ENCODE measurements around the gene EPHA6. TPM values are rescaled to one million over a fixed set of nuclear protein-coding genes. Genes with fewer than 3 reads are reported as not detected.

EPHA6 gene
- total RNA-seq, 1 donor from 2014 or later, result 0.11 TPM

DNA sequence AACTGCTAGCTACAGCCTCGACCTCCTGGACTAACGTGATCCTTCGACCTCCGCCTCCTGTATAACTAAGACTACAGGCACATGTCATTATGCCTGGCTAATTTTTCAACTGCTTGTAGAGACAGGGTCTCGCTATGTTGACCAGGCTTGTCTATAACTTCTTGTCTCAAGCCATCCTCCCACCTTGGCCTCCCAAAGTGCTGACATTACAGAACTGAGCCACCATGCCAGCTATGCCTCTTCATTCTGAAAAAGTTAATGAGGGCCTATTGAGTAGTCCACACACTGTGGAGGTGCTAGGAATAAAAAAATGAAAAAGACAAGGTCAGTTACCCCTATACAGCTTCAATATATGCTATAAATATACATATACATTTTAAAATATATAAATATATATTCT, 18.3 kb upstream of the EPHA6 start:
- Histone ChIP-seq H4K20me1 (ENCODE audit: low read depth) (no peaks in the 10 kb centered on the region), H3K79me2 (ENCODE audit: low read depth) (no peaks in the 10 kb centered on the region), H3K27ac (no peak overlapping the region), H3K36me3 (no peaks in the 10 kb centered on the region), H3K9ac (no peak overlapping the region), H3K4me1 (no peaks in the 10 kb centered on the region), H2AFZ (replicated peaks) (no peak overlapping the region), H3K4me3 (no peak overlapping the region), H3K4me2 (no peak overlapping the region), H3K27me3 (no peaks in the 10 kb centered on the region), H3F3A (ENCODE audit: low read depth) (no peaks in the 10 kb centered on the region), H3K9me3 (ENCODE audit: low read depth) (no peaks in the 10 kb centered on the region)
- no peak for DNase-seq (ENCODE audit: low spot score)
- Mint-ChIP-seq H3K9me3 (no peaks in the 10 kb centered on the region), H3K27ac (no peak overlapping the region), H3K27me3 (ENCODE audit: insufficient read depth, low read depth) (no peaks in the 10 kb centered on the region), H3K4me1 (no peaks in the 10 kb centered on the region), H3K36me3 (no peaks in the 10 kb centered on the region), H3K4me3 (no peak overlapping the region)
- TF ChIP-seq EZH2 (IDR thresholded peaks at IDR 0.05), result no peak
- TF ChIP-seq, protein P1, sequence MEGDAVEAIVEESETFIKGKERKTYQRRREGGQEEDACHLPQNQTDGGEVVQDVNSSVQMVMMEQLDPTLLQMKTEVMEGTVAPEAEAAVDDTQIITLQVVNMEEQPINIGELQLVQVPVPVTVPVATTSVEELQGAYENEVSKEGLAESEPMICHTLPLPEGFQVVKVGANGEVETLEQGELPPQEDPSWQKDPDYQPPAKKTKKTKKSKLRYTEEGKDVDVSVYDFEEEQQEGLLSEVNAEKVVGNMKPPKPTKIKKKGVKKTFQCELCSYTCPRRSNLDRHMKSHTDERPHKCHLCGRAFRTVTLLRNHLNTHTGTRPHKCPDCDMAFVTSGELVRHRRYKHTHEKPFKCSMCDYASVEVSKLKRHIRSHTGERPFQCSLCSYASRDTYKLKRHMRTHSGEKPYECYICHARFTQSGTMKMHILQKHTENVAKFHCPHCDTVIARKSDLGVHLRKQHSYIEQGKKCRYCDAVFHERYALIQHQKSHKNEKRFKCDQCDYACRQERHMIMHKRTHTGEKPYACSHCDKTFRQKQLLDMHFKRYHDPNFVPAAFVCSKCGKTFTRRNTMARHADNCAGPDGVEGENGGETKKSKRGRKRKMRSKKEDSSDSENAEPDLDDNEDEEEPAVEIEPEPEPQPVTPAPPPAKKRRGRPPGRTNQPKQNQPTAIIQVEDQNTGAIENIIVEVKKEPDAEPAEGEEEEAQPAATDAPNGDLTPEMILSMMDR (IDR thresholded peaks at IDR 0.05), result no peak
- no peak for TF ChIP-seq EZH2phosphoT487 (IDR thresholded peaks at IDR 0.05)

GRCh38 chr3:96803870-96804269, 10.5 kb upstream of the EPHA6 start:
- no peak overlapping the region for H3K4me2 ChIP-seq
- Mint-ChIP-seq H3K27ac (no peak overlapping the region), H3K36me3 (no peaks in the 10 kb centered on the region), H3K4me1 (peaks cover 3% of the 10 kb centered on the region), H3K4me3 (no peak overlapping the region), H3K27me3 (ENCODE audit: insufficient read depth, low read depth) (no peaks in the 10 kb centered on the region), H3K9me3 (no peaks in the 10 kb centered on the region)
- H3K27me3 ChIP-seq, result no peaks in the 10 kb centered on the region
- H3K9me3 ChIP-seq (ENCODE audit: low read depth), result no peaks in the 10 kb centered on the region
- H3K79me2 ChIP-seq (ENCODE audit: low read depth), result no peaks in the 10 kb centered on the region
- H3K27ac ChIP-seq, result no peak overlapping the region
- no peak overlapping the region for H3K9ac ChIP-seq
- H2AFZ ChIP-seq (replicated peaks), result no peak overlapping the region
- H3K4me1 ChIP-seq, result no peaks in the 10 kb centered on the region
- DNase-seq (ENCODE audit: low spot score), result no peak
- no peaks in the 10 kb centered on the region for H3K36me3 ChIP-seq
- H3F3A ChIP-seq (ENCODE audit: low read depth), result no peaks in the 10 kb centered on the region
- no peak overlapping the region for H3K4me3 ChIP-seq
- no peaks in the 10 kb centered on the region for H4K20me1 ChIP-seq (ENCODE audit: low read depth)
- TF ChIP-seq, protein P1 (IDR thresholded peaks at IDR 0.05), result no peak
- no peak for TF ChIP-seq EZH2 (IDR thresholded peaks at IDR 0.05)
- TF ChIP-seq EZH2phosphoT487 (IDR thresholded peaks at IDR 0.05), result no peak

GRCh38 chr3:96806341-96806740, 8.1 kb upstream of the EPHA6 start:
- TF ChIP-seq, protein P1 (IDR thresholded peaks at IDR 0.05), result no peak
- no peak for TF ChIP-seq EZH2 (IDR thresholded peaks at IDR 0.05)
- TF ChIP-seq EZH2phosphoT487 (IDR thresholded peaks at IDR 0.05), result no peak
- H3K9me3 Mint-ChIP-seq, result no peaks in the 10 kb centered on the region
- no peak overlapping the region for H3K4me3 Mint-ChIP-seq

More at GRCh38 chr3:96806341-96806740, 8.1 kb upstream of the EPHA6 start:
- Histone ChIP-seq H3K79me2 (ENCODE audit: low read depth) (no peaks in the 10 kb centered on the region), H3F3A (ENCODE audit: low read depth) (no peaks in the 10 kb centered on the region), H3K36me3 (no peaks in the 10 kb centered on the region), H3K27me3 (peaks cover 5% of the 10 kb centered on the region), H3K4me3 (no peak overlapping the region), H2AFZ (replicated peaks) (no peak overlapping the region), H3K4me2 (no peak overlapping the region), H3K9ac (no peak overlapping the region), H3K27ac (no peak overlapping the region), H3K4me1 (no peaks in the 10 kb centered on the region), H3K9me3 (ENCODE audit: low read depth) (no peaks in the 10 kb centered on the region), H4K20me1 (ENCODE audit: low read depth) (no peaks in the 10 kb centered on the region)
- no peak for DNase-seq (ENCODE audit: low spot score)
- H3K27me3 Mint-ChIP-seq (ENCODE audit: insufficient read depth, low read depth), result no peaks in the 10 kb centered on the region
- H3K27ac Mint-ChIP-seq, result no peak overlapping the region
- H3K36me3 Mint-ChIP-seq, result no peaks in the 10 kb centered on the region
- H3K4me1 Mint-ChIP-seq, result peaks cover 3% of the 10 kb centered on the region

Data from neural progenitor cell (in vitro differentiated cells).